Measurements from ENCODE around the gene LRRC37B. TPM values are rescaled to one million over a fixed set of nuclear protein-coding genes. Genes with fewer than 3 reads are reported as not detected.
"Not testable (repeated sequence)": the region's sequence is repeated elsewhere in the genome, so short reads cannot be mapped to it uniquely, and the experiment has no call there.

LRRC37B gene
- total and polyA plus RNA-seq, 2 experiments from 2014 or later, result 3.7 to 5.1 TPM

GRCh38 chr17:32099686-32100085 is 92.5 kb downstream of the LRRC37B start:
- in situ Hi-C loops (cut with MboI), result no loop called here
- 57 to 65% methylated on average over 2 of the region's 2 CpGs for WGBS, 2 experiments (ENCODE audit: low coverage in 1 of 2, low lambda C conversion rate in 2 of 2, missing lambda C conversion rate in 2 of 2)
- Histone ChIP-seq H3K36me3 (ENCODE audit: low read depth) (no peaks in the 10 kb centered on the region), H3K4me2 (ENCODE audit: unreplicated experiment) (no peak overlapping the region), H3K4me1 (ENCODE audit: insufficient read depth) (no peaks in the 10 kb centered on the region), H3K9ac (no peak overlapping the region), H3K27ac (no peak overlapping the region), H3K4me3 (no peak overlapping the region), H2AFZ (no peak overlapping the region), H3K9me2 (ENCODE audit: insufficient read depth) (no peaks in the 10 kb centered on the region), H3K79me2 (ENCODE audit: insufficient read depth) (no peaks in the 10 kb centered on the region), H3K27me3 (replicated peaks; ENCODE audit: insufficient read depth) (no peaks in the 10 kb centered on the region), H4K20me1 (ENCODE audit: insufficient read depth) (no peaks in the 10 kb centered on the region), H3K9me3 (ENCODE audit: low read depth) (no peaks in the 10 kb centered on the region), H3F3A (ENCODE audit: insufficient read depth) (no peaks in the 10 kb centered on the region)
- TF ChIP-seq EZH2phosphoT487 (IDR thresholded peaks at IDR 0.05; ENCODE audit: insufficient read depth, low read depth) (no peak), EZH2 (IDR thresholded peaks at IDR 0.05; ENCODE audit: insufficient read depth, poor library complexity, severe bottlenecking) (no peak)
- no peak for DNase-seq

GRCh38 chr17:32100323-32100722 is 93.1 kb downstream of the LRRC37B start:
- H3K4me2 ChIP-seq (ENCODE audit: unreplicated experiment); H2AFZ ChIP-seq: not testable (repeated sequence)
- WGBS, 2 experiments (ENCODE audit: low coverage in 1 of 2, low lambda C conversion rate in 2 of 2, missing lambda C conversion rate in 2 of 2), result 86% methylated on average over 8 of the region's 8 CpGs

GRCh38 chr17:32100971-32101631 is 93.9 kb downstream of the LRRC37B start:
- no peaks in the 10 kb centered on the region for H3K27me3 ChIP-seq (replicated peaks; ENCODE audit: insufficient read depth)
- no peaks in the 10 kb centered on the region for H3F3A ChIP-seq (ENCODE audit: insufficient read depth)
- no peak overlapping the region for H2AFZ ChIP-seq
- no peaks in the 10 kb centered on the region for H3K79me2 ChIP-seq (ENCODE audit: insufficient read depth)
- H3K9ac ChIP-seq, result no peak overlapping the region
- H3K9me2 ChIP-seq (ENCODE audit: insufficient read depth), result no peaks in the 10 kb centered on the region
- WGBS, 2 experiments (ENCODE audit: low coverage in 1 of 2, low lambda C conversion rate in 2 of 2, missing lambda C conversion rate in 2 of 2), result 85 to 89% methylated on average over 8 of the region's 8 CpGs
- no peaks in the 10 kb centered on the region for H3K36me3 ChIP-seq (ENCODE audit: low read depth)
- in situ Hi-C loops (cut with MboI), result no loop called here
- no peak overlapping the region for H3K27ac ChIP-seq
- H3K4me2 ChIP-seq (ENCODE audit: unreplicated experiment), result no peak overlapping the region
- no peak overlapping the region for H3K4me3 ChIP-seq
- H3K4me1 ChIP-seq (ENCODE audit: insufficient read depth), result no peaks in the 10 kb centered on the region
- H3K9me3 ChIP-seq (ENCODE audit: low read depth), result no peaks in the 10 kb centered on the region
- no peaks in the 10 kb centered on the region for H4K20me1 ChIP-seq (ENCODE audit: insufficient read depth)
- DNase-seq, result no peak
- no peak for TF ChIP-seq EZH2phosphoT487 (IDR thresholded peaks at IDR 0.05; ENCODE audit: insufficient read depth, low read depth)
- no peak for TF ChIP-seq EZH2 (IDR thresholded peaks at IDR 0.05; ENCODE audit: insufficient read depth, poor library complexity, severe bottlenecking)

More at GRCh38 chr17:32100323-32100722, 93.1 kb downstream of the LRRC37B start:
- H3K4me3 ChIP-seq; H3K27me3 ChIP-seq (replicated peaks; ENCODE audit: insufficient read depth); H3K9me3 ChIP-seq (ENCODE audit: low read depth); DNase-seq; H3K27ac ChIP-seq; H3K4me1 ChIP-seq (ENCODE audit: insufficient read depth); H4K20me1 ChIP-seq (ENCODE audit: insufficient read depth); H3K36me3 ChIP-seq (ENCODE audit: low read depth); H3K9me2 ChIP-seq (ENCODE audit: insufficient read depth); H3K9ac ChIP-seq; H3K79me2 ChIP-seq (ENCODE audit: insufficient read depth); in situ Hi-C loops (cut with MboI); H3F3A ChIP-seq (ENCODE audit: insufficient read depth): not testable (repeated sequence)

GRCh38 chr17:32102172-32102571 is 95.0 kb downstream of the LRRC37B start:
- H3K27me3 ChIP-seq (replicated peaks; ENCODE audit: insufficient read depth), result no peaks in the 10 kb centered on the region
- no peaks in the 10 kb centered on the region for H3K79me2 ChIP-seq (ENCODE audit: insufficient read depth)
- H3K4me2 ChIP-seq (ENCODE audit: unreplicated experiment), result no peak overlapping the region
- H3K9ac ChIP-seq, result no peak overlapping the region
- H2AFZ ChIP-seq, result no peak overlapping the region
- H3K27ac ChIP-seq, result no peak overlapping the region
- H3K36me3 ChIP-seq (ENCODE audit: low read depth), result no peaks in the 10 kb centered on the region
- no peak for DNase-seq
- no peaks in the 10 kb centered on the region for H3K4me1 ChIP-seq (ENCODE audit: insufficient read depth)
- H3K4me3 ChIP-seq, result no peak overlapping the region
- TF ChIP-seq EZH2phosphoT487 (IDR thresholded peaks at IDR 0.05; ENCODE audit: insufficient read depth, low read depth), result no peak
- no peak for TF ChIP-seq EZH2 (IDR thresholded peaks at IDR 0.05; ENCODE audit: insufficient read depth, poor library complexity, severe bottlenecking)
- H3K9me2 ChIP-seq (ENCODE audit: insufficient read depth), result no peaks in the 10 kb centered on the region
- WGBS, 2 experiments (ENCODE audit: low coverage in 1 of 2, low lambda C conversion rate in 2 of 2, missing lambda C conversion rate in 2 of 2), result 49 to 69% methylated on average over 4 to 5 of the region's 5 CpGs
- in situ Hi-C loops (cut with MboI), result no loop called here
- no peaks in the 10 kb centered on the region for H3F3A ChIP-seq (ENCODE audit: insufficient read depth)
- no peaks in the 10 kb centered on the region for H4K20me1 ChIP-seq (ENCODE audit: insufficient read depth)
- no peaks in the 10 kb centered on the region for H3K9me3 ChIP-seq (ENCODE audit: low read depth)
